Fibroblast of lung (primary cell): ENCODE data around the gene BCAS1.

Source experiments
- CTCF ChIP-seq, 2 donors: IDR thresholded peaks in 1 of 2; conservative IDR thresholded peaks in 1 of 2; 1 replicate in 1 of 2; 2 replicates in 1 of 2; pipeline ENCODE4 v1.5.1; 2011 to 2012; ENCODE audit warnings: low read length in 2 of 2, control low read depth in 1 of 2, inconsistent platforms in 1 of 2, low read depth in 1 of 2, mild to moderate bottlenecking in 1 of 2
- EZH2 ChIP-seq: IDR thresholded peaks from 2 replicates; pipeline ENCODE4 v1.5.1; 2012; ENCODE audit warnings: low read length, control low read depth, mild to moderate bottlenecking; ENCODE audit errors: missing control alignments

GRCh38 chr20:53984356-53985149 is 85.8 kb downstream of the BCAS1 start:
- TF ChIP-seq CTCF (conservative IDR thresholded peaks at IDR 0.05 in 1 of 2, IDR thresholded peaks at IDR 0.05 in 1 of 2; ENCODE audit: low read depth in 1 of 2, low read length in 2 of 2) = no peak
- no peak for TF ChIP-seq EZH2
